ENCODE data around the gene HPSE. TPM values are rescaled to one million over a fixed set of nuclear protein-coding genes. Genes with fewer than 3 reads are reported as not detected.

HPSE gene
- total and polyA plus RNA-seq, 9 of the 15 experiments (the other 6 are each of a cell fraction or from before 2014, with no cell fraction given): 0.01 to 0.42 (median 0.14) TPM; not detected in 1

DNA sequence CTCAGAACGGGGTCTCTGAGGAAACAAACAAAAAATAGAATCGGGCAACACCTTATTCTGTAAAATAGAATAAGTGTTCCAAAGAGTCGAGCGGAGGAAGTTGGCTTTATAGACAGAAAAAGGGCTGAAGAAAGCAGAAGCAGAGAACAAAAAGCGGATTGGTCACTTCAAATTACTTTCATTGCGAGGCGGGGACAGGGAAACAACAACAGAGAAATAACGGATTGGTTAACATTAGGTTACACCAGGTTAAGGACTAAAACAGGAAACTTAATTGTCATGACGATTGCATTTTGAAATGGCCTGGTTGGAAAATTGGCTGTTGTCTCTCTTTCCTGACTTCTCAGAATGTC lies 49.6 kb downstream of the HPSE start (continued):
- TF ChIP-seq YBX1 (IDR thresholded peaks at IDR 0.05): no peak
- no peak for TF ChIP-seq ZNF609 (CRISPR knock-in tag; IDR thresholded peaks at IDR 0.05; ENCODE audit: borderline replicate concordance)
- no peak for TF ChIP-seq NR2C2 (CRISPR knock-in tag; IDR thresholded peaks at IDR 0.05)
- TF ChIP-seq NR2C2 (tag; IDR thresholded peaks at IDR 0.05): peak; percentile 43
- TF ChIP-seq ZBTB17 (CRISPR knock-in tag; IDR thresholded peaks at IDR 0.05): no peak
- peak; percentile 64 for TF ChIP-seq BRD9 (IDR thresholded peaks at IDR 0.05; ENCODE audit: low read depth, partially characterized antibody)
- TF ChIP-seq TOE1 (IDR thresholded peaks at IDR 0.05; ENCODE audit: borderline replicate concordance): peak; percentile 46; the same call in 1 of the 2 replicates
- no peak for TF ChIP-seq TOE1 (CRISPR knock-in tag; IDR thresholded peaks at IDR 0.05; ENCODE audit: borderline replicate concordance, low read depth)
- 0 out of 2 replicates have a peak, but pooled peaks have one; percentile 36 for TF ChIP-seq LEF1 (IDR thresholded peaks at IDR 0.05)
- TF ChIP-seq ZNF239 (CRISPR knock-in tag; IDR thresholded peaks at IDR 0.05): no peak
- peak; percentile 54; the same call in 1 of the 2 replicates for TF ChIP-seq CC2D1A (IDR thresholded peaks at IDR 0.05)
- no peak for TF ChIP-seq FOXJ2 (tag; IDR thresholded peaks at IDR 0.05)
- TF ChIP-seq TGIF2 (CRISPR knock-in tag; IDR thresholded peaks at IDR 0.05): no peak
- no peak for TF ChIP-seq ATF2 (CRISPR knock-in tag; IDR thresholded peaks at IDR 0.05)
- TF ChIP-seq ZBTB49 (CRISPR knock-in tag; IDR thresholded peaks at IDR 0.05; ENCODE audit: borderline replicate concordance): no peak
- TF ChIP-seq EP400 (IDR thresholded peaks at IDR 0.05): peak; percentile 52
- TF ChIP-seq NFIC (IDR thresholded peaks at IDR 0.05): no peak
- TF ChIP-seq, protein P1, sequence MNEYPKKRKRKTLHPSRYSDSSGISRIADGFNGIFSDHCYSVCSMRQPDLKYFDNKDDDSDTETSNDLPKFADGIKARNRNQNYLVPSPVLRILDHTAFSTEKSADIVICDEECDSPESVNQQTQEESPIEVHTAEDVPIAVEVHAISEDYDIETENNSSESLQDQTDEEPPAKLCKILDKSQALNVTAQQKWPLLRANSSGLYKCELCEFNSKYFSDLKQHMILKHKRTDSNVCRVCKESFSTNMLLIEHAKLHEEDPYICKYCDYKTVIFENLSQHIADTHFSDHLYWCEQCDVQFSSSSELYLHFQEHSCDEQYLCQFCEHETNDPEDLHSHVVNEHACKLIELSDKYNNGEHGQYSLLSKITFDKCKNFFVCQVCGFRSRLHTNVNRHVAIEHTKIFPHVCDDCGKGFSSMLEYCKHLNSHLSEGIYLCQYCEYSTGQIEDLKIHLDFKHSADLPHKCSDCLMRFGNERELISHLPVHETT (CRISPR knock-in tag; conservative IDR thresholded peaks at IDR 0.05 in 1 of 2, IDR thresholded peaks at IDR 0.05 in 1 of 2): 0 out of 4 replicates have a peak, but pooled peaks of 1 of the 2 experiments have one; percentile 8
- TF ChIP-seq POLR2H (tag; IDR thresholded peaks at IDR 0.05; ENCODE audit: low read depth): peak; percentile 58; the same call in 1 of the 2 replicates

All from K562 (cell line).